HG03565 (cell line): ENCODE results near the gene TRIM8.
"Not testable (repeated sequence)": the region's sequence is repeated elsewhere in the genome, so short reads cannot be mapped to it uniquely, and the experiment has no call there.

ENCODE experiments used
- ATAC-seq: cut with Tn5 transposase; IDR thresholded peaks from one replicate; pipeline ENCODE4 v1.9.1; 2021; ENCODE audit warnings: mild to moderate bottlenecking, moderate library complexity; ENCODE audit not compliant: unreplicated experiment

Gene TRIM8

DNA sequence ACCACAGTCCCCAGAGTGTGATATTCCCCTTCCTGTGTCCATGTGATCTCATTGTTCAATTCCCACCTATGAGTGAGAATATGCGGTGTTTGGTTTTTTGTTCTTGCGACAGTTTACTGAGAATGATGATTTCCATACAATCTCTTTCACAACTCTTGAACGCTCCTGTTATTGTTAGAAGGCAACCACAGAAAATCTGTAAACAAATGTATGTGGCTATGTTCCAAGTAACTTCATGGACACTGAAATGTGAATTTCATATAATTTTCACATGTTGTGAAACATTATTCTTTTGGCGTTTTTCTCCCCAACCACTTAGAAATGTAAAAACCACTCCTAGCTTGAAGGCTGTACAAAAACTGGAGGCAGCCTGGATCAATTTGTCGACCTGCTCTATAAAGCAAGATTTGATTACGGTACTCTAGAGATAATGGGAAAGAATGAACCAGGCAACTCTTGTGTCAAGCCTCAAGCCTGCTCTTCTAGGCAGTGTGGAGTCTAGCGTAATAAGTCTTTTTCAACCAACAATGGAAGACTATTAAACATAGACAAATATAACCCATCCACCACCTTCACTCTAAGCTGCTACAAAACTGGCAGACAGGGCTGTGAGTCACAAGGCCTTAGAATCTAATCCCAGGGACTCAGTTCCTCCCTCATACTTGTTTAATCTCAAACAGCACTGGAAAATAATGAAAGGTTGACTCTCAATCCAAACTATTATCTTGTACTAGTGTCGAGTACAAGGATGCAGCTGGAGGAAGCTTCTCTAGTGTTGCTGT, 47.2 kb downstream of the TRIM8 start:
- ATAC-seq: no peak

DNA sequence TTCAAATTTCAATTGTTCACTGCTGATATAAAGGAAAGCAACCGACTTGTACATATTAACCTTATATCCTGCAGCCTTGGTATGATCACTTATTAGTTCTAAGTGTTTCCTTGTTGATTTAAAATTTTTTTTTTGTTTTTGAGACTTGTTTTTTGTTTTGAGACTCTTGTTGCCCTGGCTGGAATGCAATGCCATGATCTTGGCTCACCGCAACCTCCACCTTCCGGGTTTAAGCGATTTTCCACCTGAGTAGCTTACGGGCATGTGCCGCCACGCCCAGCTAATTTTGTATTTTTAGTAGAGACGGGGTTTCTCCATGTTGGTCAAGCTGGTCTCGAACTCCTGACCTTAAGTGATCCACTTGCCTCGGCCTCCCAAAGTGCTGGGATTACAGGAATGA, 51.1 kb downstream of the TRIM8 start:
- ATAC-seq: not testable (repeated sequence)

DNA sequence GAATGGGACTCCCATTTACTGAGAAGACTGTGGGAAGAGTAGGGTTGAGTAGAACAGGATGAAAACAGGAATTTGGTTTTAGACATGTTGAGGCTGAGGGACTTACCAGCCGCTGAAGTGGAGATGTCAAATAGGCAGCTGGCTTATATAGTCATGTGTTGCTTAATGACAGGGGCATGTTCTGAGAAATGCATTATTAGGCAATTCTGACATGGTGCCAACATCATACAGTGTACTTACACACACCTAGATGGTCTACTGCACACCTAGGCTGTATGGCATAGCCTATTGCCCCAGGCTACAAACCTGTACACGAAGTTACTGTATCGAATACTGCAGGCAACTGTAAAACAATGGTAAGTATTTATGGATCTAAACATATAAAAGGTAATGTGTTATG, 52.5 kb downstream of the TRIM8 start:
- no peak for ATAC-seq

DNA sequence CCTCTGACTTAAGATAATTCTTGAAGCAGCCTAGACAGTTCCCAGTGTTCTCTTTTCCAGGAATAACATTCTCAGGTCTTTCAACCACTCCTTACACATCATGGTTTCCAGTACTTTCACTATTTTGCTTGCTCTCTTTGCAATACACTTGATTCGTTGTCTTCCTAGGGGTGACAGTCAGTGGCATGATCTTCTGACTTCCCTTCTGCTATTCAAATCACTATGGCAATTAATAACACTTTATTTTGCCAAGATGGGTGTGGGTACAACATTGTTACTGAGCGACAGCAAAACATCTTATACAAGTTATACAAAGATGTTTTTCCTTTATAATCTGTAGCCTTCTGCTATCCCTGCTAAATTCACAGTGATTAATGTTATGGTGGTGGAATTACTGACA, 54.6 kb downstream of the TRIM8 start:
- ATAC-seq: no peak

DNA sequence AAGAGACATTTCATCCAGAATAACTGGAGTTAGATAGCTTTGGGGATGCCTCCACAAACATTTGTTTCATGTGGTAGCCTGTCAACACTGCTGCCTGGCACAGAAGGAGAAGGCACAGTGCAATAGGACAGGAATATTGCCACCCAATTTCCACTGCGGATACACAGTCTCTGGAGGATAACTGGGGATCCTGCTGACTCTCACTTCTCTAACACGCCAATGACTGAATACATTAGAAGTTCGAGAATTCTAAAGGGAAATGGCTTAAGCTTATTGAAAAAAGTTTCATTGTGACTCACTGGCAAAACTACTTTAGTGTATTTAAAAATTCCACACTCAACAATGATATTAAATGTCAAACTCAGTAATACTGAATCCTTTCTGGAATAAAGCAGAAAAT, 57.0 kb downstream of the TRIM8 start:
- no peak for ATAC-seq

DNA sequence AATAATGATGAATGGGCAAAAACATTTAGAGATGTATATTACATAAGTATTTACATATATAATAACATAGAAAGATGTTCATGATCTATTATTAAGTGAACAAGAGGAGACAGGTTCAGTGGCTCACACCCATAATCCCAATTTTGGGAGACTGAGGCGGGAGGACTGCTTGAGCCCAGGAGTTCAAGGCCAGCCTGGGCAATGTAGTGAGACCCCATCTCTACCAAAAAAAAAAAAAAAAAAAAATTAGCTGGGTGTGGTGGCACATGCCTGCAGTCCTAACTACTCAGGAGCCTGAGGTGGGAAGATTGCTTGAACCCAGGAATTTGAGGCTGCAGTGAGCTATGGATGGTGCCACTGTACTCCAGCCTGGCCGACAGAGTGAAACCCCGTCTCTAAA, 57.5 kb downstream of the TRIM8 start:
- no peak for ATAC-seq

DNA sequence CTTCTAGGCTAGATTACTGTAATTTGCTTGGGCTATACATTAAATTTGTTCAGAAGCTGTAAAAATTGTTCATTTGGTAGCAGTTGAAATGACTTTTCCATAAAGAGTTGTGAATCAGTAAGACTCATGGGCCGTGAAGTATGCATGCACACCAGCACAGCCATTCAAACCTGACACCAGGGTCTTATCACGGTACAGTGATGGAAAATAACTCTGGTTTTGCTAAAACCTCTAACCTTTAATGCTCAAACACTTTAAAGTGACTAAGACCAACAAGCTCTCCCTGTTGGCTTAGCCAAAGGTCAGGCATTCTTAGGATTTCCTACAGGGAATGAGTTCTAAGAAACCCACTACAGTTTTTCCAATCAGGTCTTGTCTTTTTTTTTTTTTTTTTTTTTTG, 58.5 kb downstream of the TRIM8 start:
- ATAC-seq: no peak

DNA sequence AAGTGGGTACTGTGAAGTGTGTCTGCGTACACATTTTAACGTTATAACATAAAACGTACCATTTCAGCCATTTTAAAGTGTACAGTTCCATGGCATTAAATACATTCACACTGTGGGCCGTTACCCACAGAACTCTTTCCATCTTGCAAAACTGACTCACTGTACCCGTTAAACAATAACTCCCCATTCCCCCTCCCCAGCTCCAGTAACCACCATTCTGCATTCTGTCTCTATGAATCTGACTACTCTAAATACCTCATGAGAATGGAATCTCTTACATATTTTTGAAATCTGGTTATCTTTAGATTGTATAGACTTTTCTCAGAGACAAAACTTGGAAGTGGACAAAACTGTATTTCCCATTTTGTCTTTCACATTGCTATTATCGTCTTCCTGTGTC, 60.6 kb downstream of the TRIM8 start:
- ATAC-seq: no peak

DNA sequence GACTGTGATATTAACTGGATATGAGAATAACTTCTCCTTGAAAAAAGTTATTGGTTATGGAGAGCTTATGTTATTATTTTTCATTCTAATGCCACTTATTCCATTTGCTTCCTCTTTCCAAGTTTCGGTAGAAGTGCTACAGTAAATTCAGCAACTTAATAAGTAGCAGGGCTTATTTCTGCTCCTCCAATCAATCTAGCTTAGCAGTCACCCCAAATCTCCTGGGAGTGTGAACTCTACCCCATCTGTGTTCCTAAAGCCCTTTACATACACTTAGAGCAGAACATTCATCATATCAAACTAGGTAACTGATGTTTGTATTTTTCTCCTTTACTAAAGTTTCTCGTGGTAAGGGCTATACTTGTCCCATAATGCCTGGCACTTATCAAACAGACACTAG, 61.3 kb downstream of the TRIM8 start:
- no peak for ATAC-seq
